Progenitor cell of endocrine pancreas (in vitro differentiated cells): ENCODE measurements around the gene DCAF10. TPM values are rescaled to one million over a fixed set of nuclear protein-coding genes. Genes with fewer than 3 reads are reported as not detected.

Experiments used
- DNase-seq: peaks from one replicate; pipeline ENCODE4 v3.0.0; 2021; ENCODE audit warnings: low spot score; ENCODE audit not compliant: unreplicated experiment
- H3K27ac Mint-ChIP-seq: 2 replicates; pipeline ENCODE4 v1.8.0; 2021; ENCODE audit warnings: mild to moderate bottlenecking, moderate library complexity, mixed read lengths
- H3K27me3 Mint-ChIP-seq: 2 replicates; pipeline ENCODE4 v1.8.0; 2021; ENCODE audit warnings: mixed read lengths
- H3K36me3 Mint-ChIP-seq: 2 replicates; pipeline ENCODE4 v1.8.0; 2022; ENCODE audit warnings: mixed read lengths; ENCODE audit not compliant: insufficient read depth
- H3K4me1 Mint-ChIP-seq: 2 replicates; pipeline ENCODE4 v1.8.0; 2021; ENCODE audit warnings: low read depth, mixed read lengths
- H3K4me3 Mint-ChIP-seq: 2 replicates; pipeline ENCODE4 v1.8.0; 2021; ENCODE audit warnings: low read depth, mild to moderate bottlenecking, moderate library complexity, mixed read lengths
- H3K9me3 Mint-ChIP-seq: 2 replicates; pipeline ENCODE4 v1.8.0; 2021; ENCODE audit warnings: low read depth, mixed read lengths
- CTCF ChIP-seq: fragments of 200-600 bp; sonication (generic); IDR thresholded peaks from one replicate; pipeline ENCODE4 v1.5.0; 2021; ENCODE audit warnings: antibody characterized with exemption, mild to moderate bottlenecking; ENCODE audit not compliant: unreplicated experiment
- total RNA-seq: library from RNA; stranded (reverse); gene quantifications from 2 replicates; pipeline ENCODE4 v1.2.1, GENCODE V29; 2021

The DCAF10 gene
- total RNA-seq, 1 donor from 2014 or later: 29.4 TPM

GRCh38 chr9:37911271-37911681, 110.7 kb downstream of the DCAF10 start:
- no peak overlapping the region for H3K27ac Mint-ChIP-seq
- no peaks in the 10 kb centered on the region for H3K27me3 Mint-ChIP-seq
- no peaks in the 10 kb centered on the region for H3K9me3 Mint-ChIP-seq
- H3K36me3 Mint-ChIP-seq: peaks cover 1% of the 10 kb centered on the region
- H3K4me1 Mint-ChIP-seq: peaks cover 2% of the 10 kb centered on the region
- no peak for DNase-seq
- no peak for TF ChIP-seq CTCF
- H3K4me3 Mint-ChIP-seq: no peak overlapping the region

- peak; percentile 98 for TF ChIP-seq CTCF
- peaks cover 3% of the 10 kb centered on the region for H3K36me3 Mint-ChIP-seq
- H3K4me1 Mint-ChIP-seq: no peaks in the 10 kb centered on the region
- DNase-seq: peak; percentile 76
- peak overlapping the region; percentile 27 for H3K27ac Mint-ChIP-seq
- H3K4me3 Mint-ChIP-seq: no peak overlapping the region
- no peaks in the 10 kb centered on the region for H3K27me3 Mint-ChIP-seq
- H3K9me3 Mint-ChIP-seq: no peaks in the 10 kb centered on the region
Observed at GRCh38 chr9:37913480-37914153, 113.0 kb downstream of the DCAF10 start.

GRCh38 chr9:37914154-37914551, 113.6 kb downstream of the DCAF10 start:
- Mint-ChIP-seq H3K4me3 (no peak overlapping the region), H3K4me1 (no peaks in the 10 kb centered on the region), H3K27ac (peak overlapping the region; percentile 24), H3K36me3 (peaks cover 3% of the 10 kb centered on the region), H3K27me3 (no peaks in the 10 kb centered on the region), H3K9me3 (no peaks in the 10 kb centered on the region)
- no peak for TF ChIP-seq CTCF
- no peak for DNase-seq

DNA sequence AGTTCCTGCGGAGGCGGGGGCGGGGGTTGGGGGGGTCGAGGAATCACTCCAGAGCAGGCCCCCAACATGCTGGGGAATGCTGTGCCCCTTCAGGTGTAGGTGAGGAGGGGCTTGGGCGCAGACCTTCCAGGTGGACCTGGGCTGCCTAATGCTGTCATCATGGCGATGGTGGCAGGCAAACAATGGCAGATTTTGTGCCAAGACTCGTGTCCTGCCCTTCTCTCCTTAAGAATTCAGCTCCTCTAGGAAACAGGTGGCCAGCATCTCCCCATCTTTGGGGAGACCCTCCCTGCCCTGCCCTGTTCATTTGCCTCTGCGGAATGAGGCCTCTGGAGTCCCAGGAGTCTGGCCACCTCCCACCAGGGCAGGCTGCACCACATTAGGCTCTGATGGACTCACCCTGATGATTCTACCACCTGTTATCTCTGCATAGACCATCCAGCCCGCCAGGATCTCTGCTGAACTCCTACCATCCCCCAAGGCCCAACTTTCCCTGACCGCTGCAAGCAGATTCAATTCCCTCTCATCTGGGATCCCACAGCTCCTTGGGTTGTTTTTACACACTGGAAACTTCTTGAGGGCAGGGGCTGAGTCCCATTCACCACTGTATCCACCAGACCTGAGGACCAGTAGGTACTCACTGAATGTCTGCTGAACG, 114.2 kb downstream of the DCAF10 start:
- Mint-ChIP-seq H3K27me3 (no peaks in the 10 kb centered on the region), H3K9me3 (no peaks in the 10 kb centered on the region), H3K4me3 (no peak overlapping the region), H3K4me1 (no peaks in the 10 kb centered on the region), H3K27ac (peak overlapping the region; percentile 47), H3K36me3 (peaks cover 3% of the 10 kb centered on the region)
- DNase-seq: no peak
- TF ChIP-seq CTCF: no peak

DNA sequence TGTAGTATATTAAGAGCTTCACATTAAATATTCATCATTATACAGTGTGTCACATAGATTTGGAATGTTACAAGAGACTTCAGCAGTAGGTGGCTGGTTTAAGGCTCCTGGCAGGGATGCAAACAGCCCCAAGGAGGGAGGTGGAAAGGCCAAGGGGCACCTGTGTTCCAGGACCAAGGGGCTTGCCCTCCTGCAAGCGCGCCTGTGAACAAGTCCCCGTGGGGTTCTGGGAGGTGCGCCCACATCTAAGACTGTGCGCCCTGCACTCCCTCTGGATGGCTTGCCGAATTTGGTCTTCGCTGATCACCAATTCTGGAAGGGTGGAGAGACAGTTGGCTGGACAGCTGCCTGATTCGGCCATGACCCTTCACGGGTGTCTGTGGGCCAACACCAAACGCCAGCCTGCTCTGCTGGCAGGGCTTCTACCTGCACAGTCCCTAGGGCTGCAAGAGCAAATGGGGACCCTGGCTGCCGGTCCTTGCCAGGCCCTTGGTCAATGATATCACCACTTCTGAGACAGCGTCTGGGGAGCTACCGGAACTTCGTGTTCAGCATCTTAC, 115.4 kb downstream of the DCAF10 start:
- TF ChIP-seq CTCF: no peak
- Mint-ChIP-seq H3K4me3 (no peak overlapping the region), H3K4me1 (no peaks in the 10 kb centered on the region), H3K27me3 (no peaks in the 10 kb centered on the region), H3K27ac (no peak overlapping the region), H3K9me3 (no peaks in the 10 kb centered on the region), H3K36me3 (peaks cover 3% of the 10 kb centered on the region)
- DNase-seq: no peak
